ENCODE measurements around the gene ZNF17.

ZNF17 gene

DNA sequence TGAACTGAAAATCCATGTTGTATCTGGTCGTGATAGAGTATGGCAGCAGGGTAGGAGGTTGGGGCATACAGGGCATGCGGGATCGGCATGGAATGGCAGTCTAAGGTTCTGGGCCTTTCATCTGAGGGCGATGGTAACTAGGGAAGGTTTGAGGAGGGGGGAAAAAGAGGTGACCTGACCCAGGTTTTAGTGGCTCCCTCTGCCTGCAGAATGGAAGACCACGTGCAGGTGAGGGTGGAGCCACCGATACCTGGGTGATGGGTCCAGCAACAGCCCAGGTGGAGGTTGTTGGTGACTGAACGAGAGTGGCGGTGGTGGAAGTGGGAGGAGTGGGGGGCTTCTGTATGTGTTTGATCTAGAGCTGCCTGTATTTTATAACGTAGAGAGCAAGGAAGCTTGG, 28.0 kb downstream of the ZNF17 start:
- TF ChIP-seq JUND (IDR thresholded peaks at IDR 0.05; ENCODE audit: low read depth) = no peak
- no peak for DNase-seq (ENCODE audit: low read depth in 1 of 2, low spot score in 1 of 2)
- in situ Hi-C loops (cut with HindIII; ENCODE audit: low pct_unique_long_range_greater_than_20kb, low sequenced_read_pairs) = no loop called here

DNA sequence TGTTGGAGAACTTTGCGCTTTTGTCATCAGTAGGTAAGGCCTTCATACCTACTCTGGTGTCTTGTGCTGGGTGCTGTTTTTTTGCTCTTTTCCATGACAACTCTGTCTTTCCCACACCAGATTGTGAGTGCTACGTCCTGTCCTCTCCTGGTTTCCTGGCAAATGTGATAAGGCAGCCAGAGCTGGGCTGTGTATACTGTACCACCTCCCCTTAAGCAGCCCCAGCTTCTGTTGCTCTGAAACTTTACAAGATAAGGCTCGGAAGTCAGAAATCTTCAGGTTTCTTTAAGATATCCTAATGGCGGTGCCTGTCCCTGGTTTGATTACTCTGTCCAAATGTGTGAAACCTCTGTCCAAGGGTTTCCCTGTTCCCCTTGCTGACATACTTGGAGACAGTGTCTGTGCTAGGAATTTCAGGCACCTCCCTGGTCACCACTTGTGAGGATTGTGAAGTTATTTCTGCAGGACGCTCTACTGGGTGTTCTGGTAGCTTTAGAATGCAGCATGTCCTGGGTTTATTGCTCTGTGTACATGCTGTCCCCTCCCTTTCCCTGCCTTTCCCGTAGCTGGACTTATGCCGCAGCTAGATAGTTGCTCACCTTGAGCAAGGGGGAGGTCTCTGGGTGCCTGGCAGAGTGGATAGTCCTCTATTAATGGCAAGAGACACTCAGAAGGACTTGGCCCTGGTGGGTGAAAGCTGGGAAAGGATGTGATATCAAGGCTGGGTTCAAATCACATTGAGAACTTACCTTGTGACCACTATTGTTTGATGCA, 31.2 kb downstream of the ZNF17 start:
- no peak for TF ChIP-seq JUND (IDR thresholded peaks at IDR 0.05; ENCODE audit: low read depth)
- DNase-seq (ENCODE audit: low read depth in 1 of 2, low spot score in 1 of 2) = no peak
- in situ Hi-C loops (cut with HindIII; ENCODE audit: low pct_unique_long_range_greater_than_20kb, low sequenced_read_pairs) = no loop called here

DNA sequence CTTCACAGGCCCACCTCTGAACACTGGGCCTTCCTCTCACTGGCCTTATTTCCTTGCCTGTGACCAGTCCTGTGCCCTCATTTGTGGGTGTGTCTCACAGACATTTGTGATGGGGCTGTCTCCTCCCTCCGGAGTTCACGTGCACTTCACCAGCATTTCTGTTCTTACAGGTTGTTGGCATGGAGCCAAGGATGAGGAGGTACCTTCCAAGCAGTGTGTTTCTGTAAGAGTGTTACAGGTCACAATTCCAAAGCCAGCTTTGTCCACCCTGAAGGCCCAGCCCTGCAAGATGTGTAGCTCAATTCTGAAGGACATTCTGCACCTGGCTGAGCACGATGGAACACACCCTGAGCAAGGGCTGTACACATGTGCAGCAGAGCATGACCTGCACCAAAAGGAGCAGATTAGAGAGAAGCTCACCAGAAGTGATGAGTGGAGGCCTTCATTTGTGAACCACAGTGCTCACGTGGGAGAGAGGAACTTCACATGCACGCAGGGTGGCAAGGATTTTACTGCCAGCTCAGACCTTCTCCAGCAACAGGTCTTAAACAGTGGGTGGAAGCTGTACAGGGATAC, 32.2 kb downstream of the ZNF17 start:
- no peak for TF ChIP-seq JUND (IDR thresholded peaks at IDR 0.05; ENCODE audit: low read depth)
- in situ Hi-C loops (cut with HindIII; ENCODE audit: low pct_unique_long_range_greater_than_20kb, low sequenced_read_pairs) = no loop called here
- no peak for DNase-seq (ENCODE audit: low read depth in 1 of 2, low spot score in 1 of 2)

DNA sequence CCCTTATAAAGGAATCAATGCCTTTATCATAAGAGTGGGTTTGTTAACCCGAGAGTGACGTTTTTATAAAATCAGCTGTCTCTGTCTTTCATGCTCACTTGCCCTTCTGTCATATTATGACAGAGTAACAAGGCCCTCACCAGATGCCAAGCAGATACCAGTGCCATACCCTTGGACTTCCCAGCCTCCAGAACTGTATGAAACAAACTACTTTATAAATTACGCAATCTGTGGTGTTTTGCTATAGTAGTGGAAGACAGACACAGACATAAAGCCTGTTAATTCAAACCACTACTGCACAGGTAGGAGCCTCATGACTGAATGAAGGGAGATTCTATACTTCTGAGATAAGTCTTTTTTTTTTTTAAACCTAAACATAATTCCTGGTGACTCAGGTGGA, 41.3 kb downstream of the ZNF17 start:
- no peak for TF ChIP-seq JUND (IDR thresholded peaks at IDR 0.05; ENCODE audit: low read depth)
- in situ Hi-C loops (cut with HindIII; ENCODE audit: low pct_unique_long_range_greater_than_20kb, low sequenced_read_pairs) = no loop called here

DNA sequence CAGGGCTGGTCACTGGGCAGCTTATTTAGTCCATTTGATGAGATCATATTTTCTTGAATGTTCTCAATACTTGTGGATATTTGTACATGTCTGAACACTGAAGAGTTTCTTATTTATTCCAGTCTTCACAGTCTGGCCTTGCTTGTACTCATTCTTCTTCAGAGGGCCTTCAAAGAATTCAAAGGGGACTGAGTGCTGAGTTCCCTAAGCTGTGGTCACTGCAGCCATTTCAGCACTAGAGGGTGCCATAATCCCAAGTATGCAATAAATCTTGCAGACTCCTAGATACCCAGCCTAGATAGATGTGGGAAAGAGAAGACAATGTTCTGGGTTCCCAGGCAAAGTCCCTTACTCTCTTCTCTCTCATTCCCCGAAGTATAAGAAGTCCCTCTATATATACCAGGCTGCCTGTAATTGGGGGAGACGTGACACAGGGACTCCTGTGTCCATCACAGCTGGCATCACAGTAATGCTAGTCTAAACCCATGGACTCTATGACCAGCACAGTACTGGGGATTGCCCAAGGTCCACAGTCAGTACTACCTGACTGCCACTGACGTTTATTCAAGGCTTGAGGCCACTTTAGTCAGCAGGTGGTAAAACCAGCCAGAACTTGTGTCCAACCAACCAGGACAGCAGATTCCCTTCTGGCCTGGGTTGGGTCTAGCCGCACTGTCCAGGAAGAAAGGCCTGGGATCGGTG, 54.9 kb downstream of the ZNF17 start:
- TF ChIP-seq JUND (IDR thresholded peaks at IDR 0.05; ENCODE audit: low read depth) = no peak
- in situ Hi-C loops (cut with HindIII; ENCODE audit: low pct_unique_long_range_greater_than_20kb, low sequenced_read_pairs) = no loop called here
- DNase-seq (ENCODE audit: low read depth in 1 of 2, low spot score in 1 of 2) = peak; percentile 13 to 76

More for the DNA sequence above, 41.3 kb downstream of the ZNF17 start:
- no peak for DNase-seq (ENCODE audit: low read depth in 1 of 2, low spot score in 1 of 2)

DNA sequence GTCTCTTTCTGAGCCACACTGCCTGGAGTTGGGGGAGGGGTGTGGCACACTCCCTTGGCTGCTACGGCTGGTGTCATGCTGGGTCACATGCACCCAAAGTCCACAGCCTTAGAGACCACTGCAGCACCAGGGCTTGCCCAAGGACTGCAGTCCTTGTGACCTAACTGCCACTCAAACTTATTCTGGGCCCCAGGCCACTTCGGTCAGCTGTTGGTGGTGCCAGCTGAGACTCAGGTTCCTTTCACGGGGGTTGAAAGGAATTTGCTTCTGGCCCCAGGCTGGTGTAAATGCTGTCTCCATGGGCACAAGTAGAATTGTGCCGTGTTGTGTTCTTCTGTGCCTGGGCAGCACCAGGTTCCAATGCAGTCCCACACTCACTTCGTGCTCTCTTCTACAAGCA, 55.5 kb downstream of the ZNF17 start:
- no peak for TF ChIP-seq JUND (IDR thresholded peaks at IDR 0.05; ENCODE audit: low read depth)
- in situ Hi-C loops (cut with HindIII; ENCODE audit: low pct_unique_long_range_greater_than_20kb, low sequenced_read_pairs) = no loop called here
- no peak for DNase-seq (ENCODE audit: low read depth in 1 of 2, low spot score in 1 of 2)

All from T47D (cell line).